ENCODE data around the gene RPS2.
A peak's percentile ranks its signal among the peaks of the same experiment; 100 is the strongest.
"Not testable (repeated sequence)": the region's sequence is repeated elsewhere in the genome, so short reads cannot be mapped to it uniquely, and the experiment has no call there.

Gene RPS2

DNA sequence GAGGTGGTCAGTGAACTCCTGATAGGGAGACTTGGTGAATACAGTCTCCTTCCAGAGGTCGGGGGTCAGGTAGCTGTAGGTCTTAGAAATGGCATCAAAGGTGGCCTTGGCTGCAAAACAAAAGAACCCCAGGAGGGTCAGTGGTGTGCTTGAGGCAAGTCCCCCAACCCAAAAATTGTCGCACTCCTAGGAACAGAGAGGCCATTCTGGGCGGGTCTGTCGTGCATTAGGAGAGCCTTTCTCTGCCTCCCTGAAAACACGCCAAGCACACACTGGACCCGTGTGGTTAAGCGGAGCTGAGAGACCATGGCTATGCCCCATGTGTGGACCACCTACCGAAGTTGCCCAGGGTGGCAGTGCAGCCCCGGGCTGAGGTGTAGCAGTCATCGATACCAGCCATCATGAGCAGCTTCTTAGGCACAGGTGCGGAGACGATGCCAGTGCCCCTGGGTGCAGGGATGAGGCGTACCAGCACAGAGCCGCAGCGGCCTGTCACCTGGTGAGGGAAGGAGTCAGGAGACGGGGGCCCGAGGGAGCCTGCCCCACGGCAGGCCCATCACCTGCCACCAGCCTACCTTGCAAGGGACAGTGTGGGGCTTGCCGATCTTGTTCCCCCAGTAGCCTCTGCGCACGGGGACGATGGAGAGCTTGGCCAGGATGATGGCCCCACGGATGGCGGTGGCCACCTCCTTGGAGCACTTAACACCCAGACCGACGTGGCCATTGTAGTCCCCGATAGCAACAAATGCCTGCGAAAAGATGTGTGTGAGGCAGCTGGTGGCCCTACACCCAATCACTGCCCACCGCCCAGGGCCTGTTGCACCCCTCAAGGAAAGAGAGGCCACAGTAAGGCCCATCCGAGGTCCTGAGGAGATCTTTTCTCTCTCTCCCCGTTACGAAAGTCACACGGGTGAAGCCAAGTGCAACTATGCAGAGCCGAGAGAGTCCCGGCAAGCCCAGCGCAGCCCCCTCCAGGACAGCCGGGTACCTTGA lies 2.2 kb downstream of the RPS2 start:
- not testable (repeated sequence) for DNase-seq (ENCODE audit: low read depth)

- DNase-seq (ENCODE audit: low read depth): no peak
Measured at GRCh38 chr16:1961651-1962067, 3.0 kb downstream of the RPS2 start.

- DNase-seq (ENCODE audit: low read depth): no peak
Measured at GRCh38 chr16:1960665-1961630, 3.7 kb downstream of the RPS2 start.

DNA sequence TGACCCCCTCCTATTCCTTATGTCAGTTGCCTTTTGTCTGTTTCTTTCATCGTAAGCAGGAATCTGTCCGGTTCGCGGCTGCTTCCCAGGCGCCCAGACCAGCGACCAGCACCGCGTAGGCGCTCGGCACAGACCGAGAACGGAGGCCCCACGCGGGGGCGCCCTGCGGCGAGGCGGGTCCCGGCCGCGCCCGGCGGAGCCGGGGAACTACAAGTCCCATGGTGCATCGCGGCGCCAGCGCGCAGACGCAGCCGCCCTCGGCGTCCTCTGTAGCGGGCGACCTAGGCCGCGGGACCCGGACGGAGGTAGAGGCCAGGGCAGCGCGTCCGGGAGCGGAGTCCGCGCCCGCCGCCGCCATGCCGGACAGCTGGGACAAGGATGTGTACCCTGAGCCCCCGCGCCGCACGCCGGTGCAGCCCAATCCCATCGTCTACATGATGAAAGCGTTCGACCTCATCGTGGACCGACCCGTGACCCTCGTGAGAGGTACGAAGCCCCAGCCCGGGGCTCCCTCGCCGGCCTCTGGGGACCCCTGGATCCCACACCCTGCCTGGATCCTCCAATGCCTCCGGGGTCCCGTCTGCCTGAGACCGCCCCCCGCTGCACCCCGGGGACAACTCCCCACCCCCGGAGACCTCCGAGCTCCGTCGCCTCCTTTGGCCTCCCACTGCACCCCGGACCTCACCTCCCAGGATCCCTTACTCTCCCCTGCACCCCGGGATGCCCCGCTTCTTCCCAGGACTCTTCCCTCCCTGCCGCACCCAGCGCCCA lies 5.2 kb downstream of the RPS2 start, which contains the start of gene NDUFB10:
TSS of gene NDUFB10 (plus strand) at position 270 of the 771 bp plus-strand sequence. CDS start at position 357, 87 bp downstream.
- peak; percentile 65 for DNase-seq (ENCODE audit: low read depth)

DNA sequence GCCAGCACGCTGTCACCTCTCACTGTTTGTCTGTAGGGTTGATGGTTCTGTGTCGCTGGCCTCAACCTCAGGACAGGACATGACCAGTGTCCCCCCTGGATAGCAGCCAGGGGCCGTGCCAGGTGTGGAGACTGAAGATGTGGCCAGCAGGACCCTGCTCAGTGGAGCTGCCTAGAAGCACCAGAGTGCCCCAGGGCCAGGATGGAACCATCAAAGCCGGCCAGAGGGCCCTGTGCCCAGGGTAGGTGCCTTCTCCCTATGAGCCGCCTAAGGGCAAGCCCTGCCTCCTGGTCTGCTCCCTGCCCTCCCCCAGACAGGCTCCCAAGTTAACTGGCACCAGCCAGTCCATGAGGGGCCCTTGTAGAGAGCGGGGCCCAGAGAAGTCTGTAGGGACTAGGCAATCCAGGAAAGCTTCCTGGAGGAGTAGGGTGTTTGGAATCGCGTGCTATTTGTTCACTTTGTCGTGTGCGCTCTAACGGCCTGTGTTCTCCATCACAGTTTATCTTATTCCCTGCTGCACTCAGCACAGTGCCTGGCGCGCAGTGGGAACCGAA lies 5.8 kb downstream of the RPS2 start:
- no peak for DNase-seq (ENCODE audit: low read depth)

GRCh38 chr16:1958143-1958491 lies 6.5 kb downstream of the RPS2 start:
- not testable (repeated sequence) for DNase-seq (ENCODE audit: low read depth)

DNA sequence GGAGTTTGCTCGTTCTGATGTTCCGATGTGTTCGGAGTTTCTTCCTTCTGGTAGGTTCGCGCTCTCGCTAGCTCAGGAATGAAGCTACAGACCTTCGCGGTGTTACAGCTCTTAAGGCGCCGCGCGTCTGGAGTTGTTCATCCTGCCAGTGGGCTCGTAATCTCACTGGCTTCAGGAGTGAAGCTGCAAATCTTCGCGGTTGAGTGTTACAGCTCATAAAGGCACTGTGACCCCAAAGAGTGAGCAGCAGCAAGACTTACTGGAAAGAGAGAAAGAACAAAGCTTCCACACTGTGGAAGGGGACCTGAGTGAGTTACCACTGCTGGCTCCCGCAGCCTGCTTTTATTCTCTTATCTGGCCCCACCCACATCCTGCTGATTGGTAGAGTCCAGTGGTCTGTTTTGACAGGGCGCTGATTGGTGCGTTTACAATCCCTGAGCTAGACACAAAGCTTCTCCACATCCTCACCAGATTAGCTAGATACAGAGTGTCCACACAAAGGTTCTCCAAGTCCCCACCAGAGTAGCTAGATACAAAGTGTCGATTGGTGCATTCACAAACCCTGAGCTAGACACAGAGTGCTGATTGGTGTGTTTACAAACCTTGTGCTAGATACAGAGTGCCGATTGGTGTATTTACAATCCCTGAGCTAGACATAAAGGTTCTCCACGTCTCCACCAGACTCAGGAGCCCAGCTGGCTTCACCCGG lies 7.0 kb downstream of the RPS2 start:
- DNase-seq (ENCODE audit: low read depth): not testable (repeated sequence)

DNA sequence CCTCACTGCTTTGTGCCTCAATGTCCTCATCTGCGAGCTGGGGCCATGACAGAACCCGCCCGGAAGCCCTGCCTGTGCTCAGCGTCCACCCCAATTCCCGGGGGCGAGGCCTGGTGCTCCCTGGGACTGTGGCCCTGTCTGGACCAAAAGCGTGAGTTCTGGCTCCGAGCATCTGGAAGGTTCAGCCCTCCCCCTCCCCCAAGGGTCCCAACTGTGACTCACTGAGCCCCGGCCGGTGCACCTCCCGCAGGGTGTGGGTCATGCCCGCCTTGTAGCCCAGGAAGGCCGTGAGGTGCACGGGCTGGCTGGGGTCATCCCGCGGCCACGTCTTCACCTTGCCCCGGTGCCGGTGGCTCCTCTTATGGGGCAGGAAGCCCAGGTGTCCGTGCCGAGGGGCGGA lies 10.9 kb downstream of the RPS2 start:
- DNase-seq (ENCODE audit: low read depth): no peak

- DNase-seq (ENCODE audit: low read depth): no peak
Measured at GRCh38 chr16:1950559-1950958, 14.1 kb downstream of the RPS2 start.

- no peak for DNase-seq (ENCODE audit: low read depth)
Measured at GRCh38 chr16:1950047-1950446, 14.6 kb downstream of the RPS2 start.

DNA sequence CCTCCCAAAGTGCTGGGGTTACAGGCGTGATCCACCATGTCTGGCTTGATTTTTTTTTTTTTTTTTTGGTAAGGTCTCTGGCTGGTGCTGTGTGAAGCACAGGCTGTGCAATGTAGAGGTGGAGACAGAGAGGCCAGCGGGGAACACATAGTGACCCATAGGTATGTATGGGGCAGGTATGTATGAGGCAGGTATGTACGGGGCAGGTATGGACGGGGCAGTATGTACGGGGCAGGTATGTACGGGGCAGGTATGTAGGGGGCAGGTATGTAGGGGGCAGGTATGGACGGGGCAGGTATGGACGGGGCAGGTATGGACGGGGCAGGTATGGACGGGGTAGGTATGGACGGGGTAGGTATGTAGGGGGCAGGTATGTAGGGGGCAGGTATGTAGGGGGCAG lies 15.1 kb downstream of the RPS2 start:
- DNase-seq (ENCODE audit: low read depth): no peak

GRCh38 chr16:1947369-1947670 lies 17.3 kb downstream of the RPS2 start:
- DNase-seq (ENCODE audit: low read depth): no peak

- no peak for DNase-seq (ENCODE audit: low read depth)
Measured at GRCh38 chr16:1946495-1947368, 17.9 kb downstream of the RPS2 start.

GRCh38 chr16:1945559-1946391 lies 18.9 kb downstream of the RPS2 start:
- no peak for DNase-seq (ENCODE audit: low read depth)

GRCh38 chr16:1944612-1945199 lies 19.9 kb downstream of the RPS2 start:
- no peak for DNase-seq (ENCODE audit: low read depth)

DNA sequence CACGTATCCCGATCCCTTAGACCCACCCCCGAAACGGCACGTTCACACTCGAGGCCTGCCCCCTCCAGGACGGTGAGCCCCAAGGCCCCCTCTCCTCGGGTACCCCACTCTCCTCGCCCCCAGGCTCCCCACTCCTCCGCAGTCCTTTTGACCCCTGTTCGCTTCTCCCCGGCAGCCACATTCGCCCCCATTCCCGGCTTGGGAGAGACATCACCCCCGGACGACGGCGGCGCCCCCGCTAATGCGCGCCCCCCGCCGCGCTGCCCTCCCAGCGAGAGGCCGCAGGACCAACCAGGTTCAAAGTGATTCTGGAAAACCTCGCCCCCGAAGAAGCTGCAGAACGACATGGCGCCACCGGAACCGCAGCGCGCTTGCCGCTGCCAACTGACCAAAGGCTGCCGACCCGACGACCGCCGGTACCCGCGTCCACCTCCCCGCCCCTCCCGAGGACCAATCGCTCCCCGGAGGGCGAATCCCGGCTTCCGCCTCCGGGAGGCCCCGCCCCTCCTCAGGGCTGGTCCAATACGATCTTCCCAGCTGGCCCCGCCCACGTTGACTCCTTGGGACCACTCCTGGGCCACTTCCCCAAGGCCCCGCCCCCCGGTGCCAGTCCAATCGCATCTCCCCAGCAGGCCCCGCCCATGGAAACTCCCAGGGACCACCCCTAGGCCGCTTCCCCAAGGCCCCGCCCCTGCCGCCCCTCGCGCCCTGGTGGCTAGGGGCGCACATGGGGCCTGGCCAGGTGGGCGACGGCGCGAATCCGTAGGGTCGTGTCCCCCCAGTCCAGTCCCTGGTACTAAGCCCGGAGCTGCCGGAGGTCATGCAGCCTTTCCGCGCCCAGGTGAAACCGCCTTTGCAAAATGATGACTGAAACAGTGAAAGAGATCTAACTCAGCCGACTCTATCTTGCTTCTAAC lies 21.6 kb downstream of the RPS2 start, which contains the start of gene MSRB1:
TSS of gene MSRB1 (minus strand) at position 390 of the 917 bp plus-strand sequence. CDS start at position 347, 43 bp downstream.
- DNase-seq (ENCODE audit: low read depth): peak; percentile 97

DNA sequence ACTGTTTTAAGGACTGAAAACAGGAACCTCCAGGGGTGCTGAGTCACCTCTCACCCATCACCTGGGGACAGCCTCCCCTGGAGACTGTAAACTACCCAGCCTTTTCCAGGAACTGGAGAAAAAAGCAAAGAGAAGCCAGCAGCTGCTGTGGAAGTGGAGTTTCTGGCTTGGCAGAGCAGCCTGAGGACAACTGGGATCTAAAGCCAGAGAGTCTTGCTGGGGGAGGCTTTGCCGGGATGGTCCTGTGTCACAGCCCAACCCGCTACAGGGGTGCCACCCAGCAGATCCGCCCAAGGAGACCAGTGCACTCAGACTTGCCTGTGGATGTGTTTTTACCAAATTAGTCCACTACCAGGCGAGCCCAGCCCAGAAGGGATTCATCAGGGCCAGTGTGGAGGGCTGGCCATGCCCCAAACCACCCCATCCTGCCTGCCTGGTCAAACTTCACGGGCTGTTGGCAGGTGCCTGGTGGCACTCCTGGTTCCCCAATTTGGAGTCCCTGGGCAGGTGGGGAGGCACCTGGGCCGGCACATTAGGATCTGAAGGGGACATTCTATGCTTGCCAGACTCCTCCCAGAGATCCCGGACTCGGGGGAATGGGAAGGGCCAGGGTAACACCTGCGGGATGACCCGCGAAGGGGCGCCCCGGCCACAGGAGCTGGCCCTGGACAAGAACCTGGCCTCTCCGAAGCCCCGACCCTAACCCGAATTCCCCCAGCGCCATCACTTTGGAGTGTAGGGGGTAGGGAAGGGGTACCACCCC lies 22.4 kb downstream of the RPS2 start:
- DNase-seq (ENCODE audit: low read depth): no peak

Measured in stromal cell of bone marrow (primary cell).